AG10803 (cell line): ENCODE results near the gene TTC7B.

Source experiments
- DNase-seq: peaks from one replicate; pipeline ENCODE4 v3.0.0; 2010; ENCODE audit warnings: low read depth
- H3K4me3 ChIP-seq: 2 replicates; pipeline ENCODE4 v1.5.1; 2011; ENCODE audit warnings: mild to moderate bottlenecking, low read length, control low read depth
- CTCF ChIP-seq: conservative IDR thresholded peaks from 2 replicates; pipeline ENCODE4 v1.5.1; 2011; ENCODE audit warnings: mild to moderate bottlenecking, low read length, control low read depth, inconsistent platforms

Gene TTC7B

GRCh38 chr14:90571149-90571947 is 244.9 kb downstream of the TTC7B start:
- no peak for DNase-seq
- TF ChIP-seq CTCF, result no peak
- no peak overlapping the region for H3K4me3 ChIP-seq

- no peak for DNase-seq
- TF ChIP-seq CTCF, result no peak
- H3K4me3 ChIP-seq, result no peak overlapping the region
Observed at GRCh38 chr14:90570461-90570860, 245.8 kb downstream of the TTC7B start.

GRCh38 chr14:90569606-90570387 is 246.4 kb downstream of the TTC7B start:
- no peak for TF ChIP-seq CTCF
- H3K4me3 ChIP-seq, result no peak overlapping the region
- DNase-seq, result no peak

- no peak for DNase-seq
- TF ChIP-seq CTCF, result no peak
- H3K4me3 ChIP-seq, result no peak overlapping the region
Observed at GRCh38 chr14:90569201-90569600, 247.0 kb downstream of the TTC7B start.

GRCh38 chr14:90568405-90568804 is 247.8 kb downstream of the TTC7B start:
- peak; percentile 13 for DNase-seq
- no peak overlapping the region for H3K4me3 ChIP-seq
- TF ChIP-seq CTCF, result no peak

GRCh38 chr14:90567991-90568390 is 248.2 kb downstream of the TTC7B start:
- H3K4me3 ChIP-seq, result no peak overlapping the region
- TF ChIP-seq CTCF, result no peak
- no peak for DNase-seq

- TF ChIP-seq CTCF, result no peak
- no peak for DNase-seq
- no peak overlapping the region for H3K4me3 ChIP-seq
Observed at GRCh38 chr14:90567191-90567590, 249.0 kb downstream of the TTC7B start.
